SK-N-DZ (cell line): ENCODE data around the gene MCMBP.
"Not testable (repeated sequence)": the region's sequence is repeated elsewhere in the genome, so short reads cannot be mapped to it uniquely, and the experiment has no call there.

Experiments used
- DNase-seq: peaks from one replicate; pipeline ENCODE4 v3.0.0-alpha.2; 2015; ENCODE audit warnings: low spot score

The MCMBP gene

DNA sequence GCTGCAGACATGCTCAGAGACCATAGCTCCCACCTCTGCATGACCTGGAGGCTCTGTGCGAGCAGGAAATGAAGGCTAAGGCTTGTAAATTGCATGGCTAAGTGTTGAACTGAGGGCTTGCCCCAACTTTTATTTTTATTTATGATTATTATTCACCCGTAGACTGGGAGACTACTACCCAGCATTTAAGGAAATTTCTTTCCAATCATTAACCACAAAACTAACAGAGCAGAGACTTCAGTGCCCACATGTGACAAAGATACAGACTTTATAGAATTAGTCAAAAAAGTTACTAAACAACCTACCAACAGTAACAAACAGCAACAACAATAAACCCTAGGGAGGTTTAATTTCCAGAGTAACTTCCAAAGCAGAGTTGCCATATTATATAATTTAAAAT, 39.7 kb downstream of the MCMBP start:
- DNase-seq, result no peak

GRCh38 chr10:119831656-119832055, 41.0 kb downstream of the MCMBP start:
- DNase-seq, result no peak

DNA sequence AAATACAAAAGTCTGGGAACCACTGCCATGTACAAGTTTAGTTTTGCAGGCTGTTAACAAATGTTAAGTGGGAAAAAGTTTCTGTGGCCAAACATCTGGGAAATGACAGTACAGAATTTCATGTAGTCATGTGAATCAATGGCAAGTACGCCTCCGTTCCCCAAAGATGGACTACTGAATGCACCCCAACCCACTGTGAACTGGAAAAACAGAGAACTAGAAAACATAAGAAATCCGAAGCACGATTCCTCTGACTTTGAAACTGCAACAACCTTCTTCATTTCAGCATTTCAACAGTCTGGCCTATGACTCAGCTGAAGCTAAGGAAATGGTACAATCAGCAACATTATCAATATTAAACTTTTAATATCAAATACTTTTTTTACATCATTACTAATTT, 41.8 kb downstream of the MCMBP start:
- no peak for DNase-seq

- DNase-seq, result no peak
These were observed 43.2 kb downstream of the MCMBP start for GRCh38 chr10:119829429-119829828.

DNA sequence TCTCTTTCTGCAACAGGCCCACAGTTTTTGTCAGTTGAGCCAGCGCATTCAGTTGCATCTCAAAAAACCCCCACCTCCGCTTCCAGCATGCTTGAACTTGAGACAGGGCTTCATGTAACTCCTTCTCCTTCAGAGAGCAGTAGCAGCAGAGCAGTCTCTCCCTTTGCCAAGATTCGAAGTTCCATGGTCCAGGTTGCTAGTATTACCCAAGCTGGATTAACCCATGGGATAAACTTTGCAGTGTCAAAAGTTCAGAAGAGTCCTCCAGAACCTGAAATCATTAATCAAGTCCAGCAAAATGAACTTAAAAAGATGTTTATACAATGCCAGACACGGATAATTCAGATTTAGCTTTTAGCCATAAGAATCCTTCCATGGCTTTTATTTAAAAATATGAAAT, 45.2 kb downstream of the MCMBP start:
- no peak for DNase-seq

DNA sequence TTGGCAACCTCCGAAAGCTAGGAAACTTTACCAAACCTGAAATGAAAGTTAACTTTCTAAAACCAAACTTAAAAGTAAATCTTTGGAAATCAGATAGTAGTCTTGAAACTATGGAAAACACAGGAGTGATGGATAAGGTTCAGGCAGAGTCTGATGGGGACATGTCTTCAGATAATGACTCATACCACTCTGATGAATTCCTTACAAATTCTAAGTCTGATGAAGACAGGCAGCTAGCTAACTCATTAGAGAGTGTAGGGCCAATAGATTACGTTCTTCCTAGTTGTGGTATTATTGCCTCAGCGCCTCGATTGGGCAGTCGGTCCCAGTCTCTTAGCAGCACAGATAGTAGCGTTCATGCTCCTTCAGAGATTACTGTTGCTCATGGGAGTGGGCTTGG, 45.9 kb downstream of the MCMBP start:
- DNase-seq, result no peak

- DNase-seq, result no peak
These were observed 48.3 kb downstream of the MCMBP start for GRCh38 chr10:119824299-119824698.

DNA sequence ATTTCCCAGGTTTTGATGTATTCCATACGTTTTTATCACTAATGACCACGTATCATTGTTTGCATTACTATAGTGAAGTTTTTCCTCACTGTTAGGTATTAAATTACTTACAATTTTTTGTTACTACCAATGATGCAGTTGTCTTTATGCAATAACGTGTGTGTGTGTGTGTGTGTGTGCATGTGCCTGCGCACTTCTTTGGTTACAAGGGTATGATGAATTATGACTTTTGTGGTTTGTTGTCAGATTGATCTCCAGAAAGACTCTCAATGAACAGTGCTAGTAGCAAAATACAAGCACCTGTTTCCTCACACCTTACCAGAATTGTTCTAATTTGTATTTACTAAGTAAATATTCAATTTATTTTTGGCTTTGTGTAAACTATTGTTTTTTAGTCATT, 51.5 kb downstream of the MCMBP start:
- DNase-seq, result no peak

DNA sequence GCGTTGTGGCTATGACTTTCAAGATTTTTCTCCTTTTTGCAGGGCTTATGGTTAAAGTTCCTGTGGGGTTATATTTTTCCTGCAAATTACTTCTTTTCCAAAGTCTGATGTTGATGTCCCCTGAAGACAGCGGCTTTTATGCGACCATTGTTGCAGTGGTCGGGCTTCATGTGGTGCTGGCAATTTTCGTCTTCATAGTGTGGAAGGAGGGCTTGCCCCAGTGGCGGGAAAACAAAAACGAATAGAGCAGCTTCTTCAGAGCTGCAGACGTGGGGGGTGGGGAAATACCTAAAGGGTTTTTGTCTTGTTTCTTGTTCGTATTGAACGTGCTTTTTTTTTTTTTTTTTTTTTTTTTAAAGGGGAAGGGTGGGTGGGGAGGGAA, 53.8 kb downstream of the MCMBP start:
- no peak for DNase-seq

DNA sequence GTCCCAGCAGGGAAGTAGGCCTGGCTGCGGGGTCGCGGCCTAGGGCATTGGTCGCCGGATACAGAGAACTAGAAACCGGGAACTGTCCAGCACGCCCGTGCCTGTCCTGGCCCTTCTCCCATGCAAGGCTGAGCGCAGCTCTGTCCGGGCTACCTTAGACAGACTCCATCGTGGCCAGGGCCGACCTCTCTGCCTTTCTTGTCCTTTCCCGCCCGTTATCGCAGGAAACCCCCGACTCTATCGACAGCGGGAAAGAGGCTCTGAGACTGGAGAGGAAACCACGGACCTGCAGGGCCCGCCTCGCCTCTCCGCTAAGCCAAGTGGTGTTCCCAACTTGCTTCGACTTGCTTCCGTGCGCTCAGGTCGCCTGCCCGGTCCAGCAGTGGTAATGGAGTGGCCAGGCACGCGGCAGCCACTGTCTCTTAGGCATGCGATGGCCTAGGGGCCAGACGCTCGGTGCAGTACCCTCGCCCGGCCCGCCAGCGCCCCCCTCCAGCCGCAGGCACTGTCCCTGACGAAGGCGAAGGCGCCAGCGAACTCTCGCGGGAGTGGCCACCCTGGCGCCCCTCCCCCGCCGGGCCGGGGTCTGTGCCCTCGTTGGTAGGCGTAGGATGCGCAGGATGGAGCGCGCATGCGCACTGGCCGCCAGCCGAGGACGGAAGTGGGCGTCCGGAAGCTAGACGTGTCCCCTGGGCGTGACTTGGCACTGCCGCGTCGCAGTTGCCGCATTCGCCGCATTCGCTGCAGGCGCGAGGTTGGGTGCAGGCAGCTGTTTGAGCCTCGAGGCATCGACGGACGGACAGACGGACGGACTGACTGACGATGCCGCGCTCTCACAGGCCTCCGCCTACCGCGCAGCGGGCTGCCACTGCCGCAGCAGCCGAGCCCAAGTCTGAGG, 54.4 kb downstream of the MCMBP start:
- DNase-seq, result no peak

GRCh38 chr10:119815671-119816070, 57.0 kb downstream of the MCMBP start:
- DNase-seq, result no peak

GRCh38 chr10:119812684-119813083, 60.0 kb downstream of the MCMBP start:
- no peak for DNase-seq

- DNase-seq, result no peak
These were observed 61.5 kb downstream of the MCMBP start for GRCh38 chr10:119811122-119811521.

DNA sequence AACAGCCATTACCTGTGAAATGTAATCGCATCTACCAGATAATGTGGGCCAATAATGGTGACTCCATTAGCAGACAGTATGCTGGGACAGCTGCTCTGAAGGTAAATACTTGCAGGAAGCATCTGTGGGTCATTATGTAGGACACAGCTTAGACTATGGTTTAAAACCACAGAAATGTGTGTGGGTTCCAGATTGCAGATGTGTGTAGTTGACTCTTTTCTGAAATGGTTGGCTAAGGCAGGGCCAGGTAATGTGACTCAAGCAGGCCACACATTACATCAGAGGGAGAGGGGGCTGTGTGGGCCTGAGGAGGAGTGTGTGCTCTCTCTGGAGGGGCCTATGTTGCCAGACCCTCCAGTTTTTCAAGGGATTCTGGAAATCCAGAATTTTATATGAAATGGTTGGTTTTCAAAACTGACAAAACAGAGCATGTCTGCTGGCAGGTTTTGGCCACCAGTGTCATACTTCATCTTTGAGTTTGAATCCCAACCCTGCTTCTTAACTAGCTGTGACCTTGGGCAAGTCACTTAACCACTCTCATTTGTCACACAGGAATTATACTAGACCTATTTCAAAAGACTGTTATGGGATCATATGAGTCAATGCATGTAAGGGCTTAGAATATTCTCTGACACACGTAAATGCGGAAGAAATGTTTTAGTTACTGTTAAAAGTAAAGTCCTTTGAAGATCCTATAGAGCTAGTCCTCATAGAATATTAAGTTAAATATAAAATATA, 64.5 kb downstream of the MCMBP start:
- DNase-seq, result no peak

GRCh38 chr10:119806334-119807130, 66.1 kb downstream of the MCMBP start:
- DNase-seq, result no peak

GRCh38 chr10:119805702-119806230, 66.9 kb downstream of the MCMBP start:
- no peak for DNase-seq

DNA sequence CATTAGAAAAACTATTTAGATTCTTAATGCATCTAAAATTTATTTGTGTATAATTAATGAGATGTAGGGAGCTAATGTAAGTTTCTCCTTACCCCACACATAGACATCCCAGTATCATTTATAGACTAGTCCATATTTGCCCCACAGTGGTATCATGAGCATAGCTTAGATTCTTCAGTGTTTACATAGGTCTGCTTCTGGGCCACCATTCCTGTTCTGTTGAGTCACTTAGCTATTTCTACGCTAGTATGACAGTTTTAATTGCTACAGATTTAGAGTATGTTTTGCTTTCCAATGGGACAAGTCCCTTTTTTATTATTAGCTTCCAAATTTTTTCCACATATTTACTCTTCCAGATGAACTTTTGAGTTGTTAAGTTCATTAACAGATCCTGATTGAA, 69.4 kb downstream of the MCMBP start:
- DNase-seq, result no peak

DNA sequence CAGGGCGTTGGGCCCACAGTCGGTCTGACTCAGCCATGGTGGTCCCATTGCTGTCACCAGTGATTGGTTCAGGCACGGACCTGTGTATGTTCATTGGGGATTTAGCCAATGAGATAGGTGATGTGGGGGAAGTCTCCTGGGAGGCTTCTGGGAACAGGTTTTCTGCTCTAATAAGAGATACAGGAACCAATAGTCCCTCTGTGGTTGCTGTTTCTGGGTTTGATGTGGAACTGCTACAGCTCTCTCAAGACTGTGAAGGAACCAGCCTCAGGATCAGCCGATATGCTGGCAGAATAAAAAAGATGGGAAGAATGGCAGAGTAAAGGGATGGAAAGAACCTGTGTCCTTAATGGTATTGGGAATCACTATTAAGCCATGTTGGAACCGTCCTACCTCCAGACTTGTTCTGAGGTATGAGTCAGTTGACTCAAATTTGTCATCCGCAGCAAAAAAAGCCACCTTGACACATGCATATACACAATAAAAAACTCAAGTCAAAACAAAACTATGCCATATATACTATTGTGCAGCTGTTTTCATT, 70.6 kb downstream of the MCMBP start:
- no peak for DNase-seq

- no peak for DNase-seq
These were observed 71.5 kb downstream of the MCMBP start for GRCh38 chr10:119801176-119801575.

GRCh38 chr10:119796039-119796438, 76.6 kb downstream of the MCMBP start:
- DNase-seq, result no peak

GRCh38 chr10:119795101-119795500, 77.5 kb downstream of the MCMBP start:
- not testable (repeated sequence) for DNase-seq
